Measurements from ENCODE around the gene MORC1.

Gene MORC1

DNA sequence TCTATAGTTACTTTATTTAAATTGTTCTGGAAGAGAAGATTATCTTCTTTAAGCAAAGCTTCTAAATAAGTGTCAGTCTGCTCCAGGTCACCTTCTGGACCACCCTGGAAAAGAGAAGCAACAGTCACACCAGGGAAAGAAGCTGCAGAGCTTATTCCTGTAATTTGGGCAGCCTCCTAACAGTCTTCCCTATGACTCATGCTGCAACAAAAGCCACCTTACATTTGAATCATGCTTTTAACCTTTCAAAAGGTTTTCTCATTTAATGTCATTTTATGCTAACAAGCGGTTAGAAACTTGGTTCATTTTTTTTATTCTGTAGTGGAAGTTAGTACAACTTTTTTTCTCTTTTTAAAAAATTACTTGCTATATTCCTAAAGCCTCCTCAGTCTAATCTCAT is 158.9 kb downstream of the MORC1 start:
- in situ Hi-C loops (cut with MboI; ENCODE audit: low pct_unique_long_range_greater_than_20kb, low sequenced_read_pairs, unreplicated experiment), result no loop called here
- TF ChIP-seq, protein P1, sequence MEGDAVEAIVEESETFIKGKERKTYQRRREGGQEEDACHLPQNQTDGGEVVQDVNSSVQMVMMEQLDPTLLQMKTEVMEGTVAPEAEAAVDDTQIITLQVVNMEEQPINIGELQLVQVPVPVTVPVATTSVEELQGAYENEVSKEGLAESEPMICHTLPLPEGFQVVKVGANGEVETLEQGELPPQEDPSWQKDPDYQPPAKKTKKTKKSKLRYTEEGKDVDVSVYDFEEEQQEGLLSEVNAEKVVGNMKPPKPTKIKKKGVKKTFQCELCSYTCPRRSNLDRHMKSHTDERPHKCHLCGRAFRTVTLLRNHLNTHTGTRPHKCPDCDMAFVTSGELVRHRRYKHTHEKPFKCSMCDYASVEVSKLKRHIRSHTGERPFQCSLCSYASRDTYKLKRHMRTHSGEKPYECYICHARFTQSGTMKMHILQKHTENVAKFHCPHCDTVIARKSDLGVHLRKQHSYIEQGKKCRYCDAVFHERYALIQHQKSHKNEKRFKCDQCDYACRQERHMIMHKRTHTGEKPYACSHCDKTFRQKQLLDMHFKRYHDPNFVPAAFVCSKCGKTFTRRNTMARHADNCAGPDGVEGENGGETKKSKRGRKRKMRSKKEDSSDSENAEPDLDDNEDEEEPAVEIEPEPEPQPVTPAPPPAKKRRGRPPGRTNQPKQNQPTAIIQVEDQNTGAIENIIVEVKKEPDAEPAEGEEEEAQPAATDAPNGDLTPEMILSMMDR (IDR thresholded peaks at IDR 0.05; ENCODE audit: extremely low read depth, insufficient read depth, missing control alignments), result no peak
- no peak for DNase-seq (ENCODE audit: low spot score)

DNA sequence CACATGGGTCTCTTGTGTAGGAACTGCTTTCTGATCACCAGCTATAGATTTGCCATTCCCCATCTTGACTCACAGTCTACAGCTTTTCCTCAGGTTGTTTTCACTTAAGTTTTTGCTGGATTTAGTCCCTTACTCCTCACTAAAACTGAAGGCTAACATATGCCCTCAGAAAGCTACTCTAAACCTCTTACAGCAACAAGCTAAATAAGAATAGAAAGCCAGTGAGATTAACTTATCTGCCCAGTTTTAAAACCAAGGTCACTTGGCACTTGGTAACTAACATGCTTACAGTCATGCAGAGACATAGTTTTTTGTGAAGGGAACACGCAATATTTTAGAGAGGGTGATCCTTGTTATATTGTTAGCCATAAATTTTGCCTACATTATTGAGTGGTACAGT is 164.2 kb downstream of the MORC1 start, which contains the start of gene GUCA1C:
Gene GUCA1C, minus strand, starts transcription at position 180 of the 400 bp plus-strand sequence. Its CDS starts 117 bp downstream, at position 63.
- in situ Hi-C loops (cut with MboI; ENCODE audit: low pct_unique_long_range_greater_than_20kb, low sequenced_read_pairs, unreplicated experiment), result no loop called here
- DNase-seq (ENCODE audit: low spot score), result no peak
- TF ChIP-seq, protein P1 (IDR thresholded peaks at IDR 0.05; ENCODE audit: extremely low read depth, insufficient read depth, missing control alignments), result no peak

DNA sequence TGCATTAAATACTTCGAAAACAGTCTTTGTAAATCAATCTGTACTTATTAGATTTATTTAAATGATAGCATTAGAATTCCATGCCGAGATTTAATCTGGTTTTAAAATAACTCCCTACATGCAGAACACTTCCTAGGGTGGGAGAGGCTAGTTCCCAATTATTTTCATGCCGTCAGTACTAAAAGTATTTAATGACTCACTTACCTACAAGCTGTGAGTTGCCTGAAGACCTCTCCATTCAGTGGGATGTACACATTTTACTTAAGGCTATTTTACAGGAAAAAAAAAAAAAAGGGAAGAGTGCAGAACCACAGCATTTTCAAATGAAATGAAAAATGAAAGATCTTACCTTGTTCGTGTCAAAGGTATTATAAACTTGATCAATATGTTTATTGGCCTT is 164.7 kb downstream of the MORC1 start:
- TF ChIP-seq, protein P1 (IDR thresholded peaks at IDR 0.05; ENCODE audit: extremely low read depth, insufficient read depth, missing control alignments), result no peak
- in situ Hi-C loops (cut with MboI; ENCODE audit: low pct_unique_long_range_greater_than_20kb, low sequenced_read_pairs, unreplicated experiment), result no loop called here

DNA sequence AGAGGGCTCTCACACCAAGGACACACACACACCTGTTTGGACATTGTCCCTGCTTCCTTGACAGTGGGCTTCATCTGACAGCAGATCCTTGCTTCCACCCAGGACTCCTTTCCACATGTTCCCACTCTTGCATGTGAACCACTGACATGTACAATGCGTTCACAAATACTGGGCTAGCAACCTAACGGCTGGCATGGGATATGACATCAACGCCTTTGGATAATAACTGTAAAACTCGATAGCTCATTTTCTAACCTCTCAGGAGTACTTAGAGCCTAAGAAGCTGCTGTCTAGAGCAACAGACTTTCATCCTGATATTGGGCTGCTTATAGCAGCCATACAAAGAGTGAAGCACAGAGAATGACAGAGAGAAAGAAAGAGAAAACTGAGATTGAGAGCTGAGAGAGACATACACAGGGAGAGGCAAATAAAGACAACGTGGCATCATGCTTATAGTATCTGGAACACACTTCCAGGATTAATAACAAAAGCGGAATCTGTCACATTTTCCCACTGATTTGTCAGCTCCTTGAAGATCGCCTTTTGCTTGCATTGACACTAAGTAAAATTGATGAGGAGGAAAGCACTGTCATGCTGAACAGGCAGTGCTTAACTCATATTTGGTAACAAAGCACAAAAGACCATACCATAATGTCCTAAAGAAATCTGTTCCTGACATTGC is 166.0 kb downstream of the MORC1 start:
- TF ChIP-seq, protein P1 (IDR thresholded peaks at IDR 0.05; ENCODE audit: extremely low read depth, insufficient read depth, missing control alignments), result no peak
- in situ Hi-C loops (cut with MboI; ENCODE audit: low pct_unique_long_range_greater_than_20kb, low sequenced_read_pairs, unreplicated experiment), result no loop called here
- DNase-seq (ENCODE audit: low spot score), result no peak

More for the DNA sequence above, 164.7 kb downstream of the MORC1 start:
- DNase-seq (ENCODE audit: low spot score), result no peak

DNA sequence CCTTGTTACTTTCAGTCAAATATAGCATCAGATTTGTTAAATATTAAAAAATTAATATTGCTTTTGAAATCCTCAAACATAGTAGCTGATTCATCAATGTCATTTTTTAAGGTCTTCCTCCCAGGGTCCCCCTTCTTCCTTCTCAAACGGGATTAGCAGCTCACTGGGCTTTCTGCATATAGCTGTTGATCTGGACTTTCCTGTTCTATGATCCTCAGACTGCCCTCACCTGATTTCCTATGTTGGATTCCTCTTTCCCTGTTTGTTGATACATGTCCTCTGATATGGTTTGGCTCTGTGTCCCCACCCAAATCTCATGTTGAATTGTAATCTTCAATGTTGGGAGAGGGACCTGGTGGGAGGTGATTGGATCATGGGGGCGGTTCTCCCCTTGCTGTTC is 170.1 kb downstream of the MORC1 start:
- in situ Hi-C loops (cut with MboI; ENCODE audit: low pct_unique_long_range_greater_than_20kb, low sequenced_read_pairs, unreplicated experiment), result no loop called here
- TF ChIP-seq, protein P1 (IDR thresholded peaks at IDR 0.05; ENCODE audit: extremely low read depth, insufficient read depth, missing control alignments), result no peak
- no peak for DNase-seq (ENCODE audit: low spot score)

DNA sequence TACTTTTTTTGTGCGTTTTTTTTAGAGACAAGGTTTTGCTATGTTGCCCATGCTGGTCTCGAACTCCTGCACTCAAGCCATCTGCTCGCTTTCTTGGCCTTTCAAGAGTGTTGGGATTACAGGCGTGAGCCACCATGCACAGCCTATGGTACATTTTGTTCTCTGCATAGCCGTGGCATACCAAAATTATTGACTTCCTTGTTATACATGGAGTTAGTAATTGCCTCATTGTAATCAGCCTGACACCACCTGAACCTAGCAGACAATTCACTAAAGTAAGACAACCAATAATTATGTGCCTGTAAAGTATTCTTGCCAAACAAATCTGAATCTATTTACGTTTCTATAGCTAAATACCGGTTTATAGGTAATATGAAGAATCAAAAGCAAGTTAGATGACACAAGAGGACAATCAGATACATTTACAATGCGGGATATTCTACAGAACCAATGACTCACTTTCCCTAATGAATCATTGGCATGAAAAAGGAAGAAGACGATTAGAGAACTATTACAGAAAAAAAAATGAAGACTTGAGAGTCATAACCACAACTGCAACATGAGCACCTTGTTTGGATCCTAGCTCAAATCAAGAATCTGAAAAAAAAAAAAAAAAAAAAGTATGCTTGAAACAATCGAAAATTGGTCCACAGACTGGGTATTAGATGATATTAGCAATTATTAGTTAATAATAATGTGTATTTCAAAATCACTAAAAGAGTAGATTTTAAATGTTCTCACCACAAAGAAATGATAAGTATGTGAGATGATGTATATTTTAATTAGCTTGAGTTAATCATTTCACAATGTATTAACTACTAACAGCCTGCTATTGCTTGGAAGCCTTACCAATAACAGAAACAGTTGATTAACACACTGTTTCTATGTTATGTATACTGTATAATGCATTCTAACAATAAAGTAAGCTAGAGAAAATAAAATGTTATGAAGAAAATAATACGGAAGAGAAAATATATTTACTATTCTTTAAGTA is 171.3 kb downstream of the MORC1 start:
- in situ Hi-C loops (cut with MboI; ENCODE audit: low pct_unique_long_range_greater_than_20kb, low sequenced_read_pairs, unreplicated experiment), result no loop called here
- no peak for DNase-seq (ENCODE audit: low spot score)
- TF ChIP-seq, protein P1 (IDR thresholded peaks at IDR 0.05; ENCODE audit: extremely low read depth, insufficient read depth, missing control alignments), result no peak

Measured in GM13977 (cell line).